CD4-positive, alpha-beta T cell treated with Interferon alpha-2 for 1 hour (primary cell): ENCODE measurements around the gene NXPE4.
A peak's percentile ranks its signal among the peaks of the same experiment; 100 is the strongest.
"Not testable (repeated sequence)": the region's sequence is repeated elsewhere in the genome, so short reads cannot be mapped to it uniquely, and the experiment has no call there.

ENCODE experiments used
- DNase-seq, 2 donors: peaks; one replicate each; pipeline ENCODE4 v3.0.0-alpha.2; 2020 to 2022

NXPE4 gene

GRCh38 chr11:114610550-114610949 lies 15.0 kb upstream of the NXPE4 start:
- no peak for DNase-seq

GRCh38 chr11:114609429-114609828 lies 13.8 kb upstream of the NXPE4 start:
- DNase-seq: no peak

DNA sequence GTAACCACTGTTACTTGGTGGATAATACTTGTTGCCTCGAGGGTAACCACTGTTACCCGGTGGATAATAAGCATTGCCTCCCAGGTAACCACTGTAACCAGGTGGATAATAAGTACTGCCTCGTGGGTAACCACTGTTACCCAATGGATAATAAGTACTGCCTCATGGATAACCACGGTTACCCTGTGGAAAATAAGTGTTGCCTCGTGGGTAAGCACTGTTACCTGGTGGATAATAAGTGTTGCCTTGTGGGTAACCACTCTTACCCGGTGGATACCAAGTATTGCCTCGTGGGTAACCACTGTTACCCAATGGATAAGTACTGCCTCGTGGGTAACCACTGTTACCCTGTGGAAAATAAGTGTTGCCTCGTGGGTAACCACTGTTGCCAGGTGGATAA lies 13.0 kb upstream of the NXPE4 start:
- DNase-seq: not testable (repeated sequence)

- DNase-seq: no peak
Observed at GRCh38 chr11:114607753-114608459, 12.3 kb upstream of the NXPE4 start.

GRCh38 chr11:114606802-114607075 lies 11.2 kb upstream of the NXPE4 start:
- not testable (repeated sequence) for DNase-seq

GRCh38 chr11:114606003-114606801 lies 10.6 kb upstream of the NXPE4 start:
- DNase-seq: no peak

- DNase-seq: no peak
Observed at GRCh38 chr11:114605370-114605769, 9.8 kb upstream of the NXPE4 start.

- no peak for DNase-seq
Observed at GRCh38 chr11:114604886-114605285, 9.3 kb upstream of the NXPE4 start.

DNA sequence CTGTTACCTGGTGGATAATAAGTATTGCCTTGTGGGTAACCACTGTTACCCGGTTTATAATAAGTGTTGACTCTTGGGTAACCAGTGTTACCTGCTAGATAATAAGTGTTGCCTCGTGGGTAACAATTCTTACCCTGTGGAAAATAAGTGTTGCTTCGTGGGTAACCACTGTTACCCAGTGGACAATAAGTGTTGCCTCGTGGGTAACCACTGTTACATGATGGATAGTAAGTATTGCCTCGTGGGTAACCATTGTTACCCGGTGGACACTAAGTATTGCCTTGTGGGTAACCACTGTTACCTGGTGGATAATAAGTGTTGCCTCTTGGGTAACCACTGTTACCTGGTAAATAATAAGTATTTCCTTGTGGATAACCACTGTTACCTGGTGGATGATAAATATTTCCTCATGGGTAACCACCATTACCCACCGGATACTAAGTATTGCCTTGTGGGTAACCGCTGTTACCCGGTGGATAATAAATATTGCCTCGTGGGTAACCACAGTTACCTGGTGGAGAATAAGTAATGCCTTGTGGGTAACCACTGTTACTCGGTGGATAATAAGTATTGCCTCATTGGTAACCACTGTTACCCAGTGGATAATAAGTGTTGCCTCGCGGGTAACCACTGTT lies 8.7 kb upstream of the NXPE4 start:
- no peak for DNase-seq

DNA sequence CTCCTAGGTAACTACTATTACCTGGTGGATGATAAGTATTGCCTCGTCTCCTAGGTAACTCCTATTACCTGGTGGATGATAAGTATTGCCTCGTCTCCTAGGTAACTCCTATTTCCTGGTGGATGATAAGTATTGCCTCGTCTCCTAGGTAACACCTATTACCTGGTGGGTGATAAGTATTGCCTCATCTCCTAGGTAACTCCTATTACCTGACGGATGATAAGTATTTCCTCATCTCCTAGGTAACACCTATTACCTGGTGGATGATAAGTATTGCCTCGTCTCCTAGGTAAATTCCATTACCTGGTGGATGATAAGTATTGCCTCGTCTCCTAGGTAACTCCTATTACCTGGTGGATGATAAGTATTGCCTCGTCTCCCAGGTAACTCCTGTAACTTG lies 7.6 kb upstream of the NXPE4 start:
- peak in 1 of 2 donors; percentile 5 for DNase-seq

GRCh38 chr11:114598461-114598860 lies 2.9 kb upstream of the NXPE4 start:
- no peak for DNase-seq

DNA sequence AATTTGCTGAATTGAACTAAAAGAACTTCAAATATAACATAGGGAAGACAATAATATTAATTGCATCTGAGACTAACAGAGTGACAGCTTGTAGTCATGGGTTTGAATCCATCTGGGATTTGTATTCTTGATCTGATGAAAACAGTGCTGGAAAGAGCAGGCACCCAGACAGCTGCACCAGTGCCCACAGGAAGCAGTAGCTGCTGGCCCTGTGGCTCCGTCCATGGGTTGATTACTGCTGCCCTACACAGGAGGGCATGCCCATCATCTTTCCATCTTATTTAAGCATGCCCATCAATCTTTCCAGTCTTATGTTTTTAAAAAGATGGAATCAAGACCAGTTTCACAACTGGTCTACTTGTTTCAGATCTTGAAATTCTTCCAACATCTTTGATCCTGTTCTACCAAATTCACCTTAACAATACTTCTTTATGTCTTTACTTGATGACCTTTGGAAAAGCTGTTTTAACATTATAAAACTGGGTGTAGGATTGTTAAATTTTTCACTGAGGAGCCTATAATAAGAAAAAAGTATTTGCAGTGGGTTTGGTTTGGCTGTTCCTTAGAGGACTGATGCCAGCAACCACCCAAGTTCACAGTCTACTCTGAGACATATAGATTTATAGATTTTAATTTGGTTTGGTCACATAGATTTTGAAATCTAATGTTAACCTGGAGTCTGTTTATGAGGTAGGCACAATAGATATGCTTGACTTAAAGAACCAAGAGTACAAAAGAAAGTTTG lies 761 bp upstream of the NXPE4 start:
- no peak for DNase-seq

GRCh38 chr11:114594703-114595102 lies 883 bp downstream of the NXPE4 start:
- no peak for DNase-seq

- no peak for DNase-seq
Observed at GRCh38 chr11:114587398-114587953, 8.1 kb downstream of the NXPE4 start.

DNA sequence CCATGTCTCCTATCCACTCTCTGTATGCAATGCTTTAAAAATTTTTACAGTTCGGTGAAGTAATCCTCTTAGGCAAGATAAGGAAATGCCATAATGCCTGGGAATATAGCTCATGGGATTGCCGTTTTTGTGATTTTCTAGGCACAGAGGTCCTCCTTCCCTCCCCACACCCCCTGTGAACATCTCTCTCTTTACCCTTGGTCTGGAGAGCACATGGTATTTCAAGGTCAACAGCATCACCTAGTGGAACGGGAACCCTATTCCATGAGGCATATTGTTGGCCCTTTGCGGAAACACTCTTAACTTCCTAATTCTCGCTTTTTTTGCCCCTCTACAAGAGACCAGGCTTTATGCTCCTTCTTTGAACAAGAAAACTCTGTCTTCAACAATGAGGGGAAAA lies 8.8 kb downstream of the NXPE4 start:
- DNase-seq: no peak

- no peak for DNase-seq
Observed at GRCh38 chr11:114571712-114572111, 23.9 kb downstream of the NXPE4 start.

- no peak for DNase-seq
Observed at GRCh38 chr11:114569801-114570200, 25.8 kb downstream of the NXPE4 start.

- no peak for DNase-seq
Observed at GRCh38 chr11:114566276-114566675, 29.3 kb downstream of the NXPE4 start.

DNA sequence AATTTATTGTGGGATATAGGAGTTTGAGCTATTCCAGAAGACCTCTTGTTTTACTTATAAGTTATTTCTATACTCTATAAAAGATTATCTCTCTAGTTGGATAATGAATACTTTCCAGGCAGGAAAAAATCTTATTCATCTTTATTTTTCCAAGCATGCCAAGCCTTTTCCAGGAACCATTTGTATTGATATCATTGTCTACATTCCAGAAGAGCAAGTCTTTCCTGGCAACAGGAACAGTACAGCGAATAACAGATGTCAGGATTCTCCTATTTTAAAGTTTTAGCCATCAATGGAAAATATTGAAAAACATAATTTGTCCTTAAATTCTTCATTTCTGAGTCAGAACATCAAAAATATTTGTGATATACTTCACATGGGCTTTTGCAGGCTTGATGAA lies 30.8 kb downstream of the NXPE4 start:
- DNase-seq: no peak

DNA sequence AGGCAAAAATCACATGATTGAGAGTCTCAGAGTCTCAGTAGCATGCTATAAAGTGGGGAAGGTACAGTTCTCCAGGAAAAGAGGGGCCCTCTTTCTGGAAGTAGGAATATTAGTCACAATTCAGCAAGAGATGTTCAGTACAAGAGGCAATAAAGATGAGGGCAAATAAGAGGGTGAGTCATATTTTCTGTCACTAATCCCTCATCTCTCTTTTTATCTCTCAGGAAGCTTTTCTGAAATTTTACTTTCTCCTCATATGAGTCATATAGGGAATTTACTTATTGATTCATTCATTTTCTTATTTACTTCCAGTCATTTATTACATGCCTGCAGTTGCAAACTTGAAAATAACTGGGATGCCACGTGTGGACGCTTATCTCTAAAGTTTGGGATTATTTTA lies 32.5 kb downstream of the NXPE4 start:
- no peak for DNase-seq

GRCh38 chr11:114562166-114562916 lies 33.2 kb downstream of the NXPE4 start:
- no peak for DNase-seq
